Neural cell (in vitro differentiated cells): ENCODE results near the gene GNAI1.

Experiments used
- CTCF ChIP-seq: fragments of 450-650 bp; IDR thresholded peaks from 2 replicates; pipeline ENCODE4 v1.5.1; 2014; ENCODE audit warnings: antibody characterized with exemption, mild to moderate bottlenecking, moderate library complexity; ENCODE audit not compliant: poor library complexity, severe bottlenecking
- EP300 ChIP-seq: fragments of 450-650 bp; conservative IDR thresholded peaks from 2 replicates; pipeline ENCODE4 v1.6.1; 2014; ENCODE audit warnings: antibody characterized with exemption, mild to moderate bottlenecking, moderate library complexity; ENCODE audit not compliant: poor library complexity, severe bottlenecking
- EZH2 ChIP-seq: fragments of 200-600, 300-800 bp; shearing (Covaris generic), sonication (generic); IDR thresholded peaks from 2 replicates; pipeline ENCODE4 v1.6.1; 2014; ENCODE audit warnings: antibody characterized with exemption, low read length, borderline replicate concordance, mild to moderate bottlenecking; ENCODE audit not compliant: insufficient read depth, poor library complexity, severe bottlenecking
- POLR2AphosphoS5 ChIP-seq: IDR thresholded peaks from 2 replicates; pipeline ENCODE4 v1.6.1; 2012
- REST ChIP-seq: IDR thresholded peaks from 2 replicates; pipeline ENCODE4 v1.6.1; 2012; ENCODE audit warnings: borderline replicate concordance

- TF ChIP-seq CTCF (no peak), EP300 (no peak), REST (no peak), POLR2AphosphoS5 (peak; percentile 15), EZH2 (no peak)
Measured at GRCh38 chr7:80135309-80136104, 876 bp downstream of the GNAI1 start.
